NCI-H2227 (cell line): ENCODE data around the gene BBS1.
"Not testable (repeated sequence)": the region's sequence is repeated elsewhere in the genome, so short reads cannot be mapped to it uniquely, and the experiment has no call there.

ENCODE experiments used
- DNase-seq: peaks from one replicate; lab custom pipeline; 2025; ENCODE audit not compliant: unreplicated experiment; lab: John Stamatoyannopoulos, UW

Gene BBS1

GRCh38 chr11:66510271-66510989, at the start of gene BBS1:
Gene BBS1 (plus strand): TSS chr11:66510635. CDS start chr11:66510660, 25 bp downstream.
- peak; percentile 90 for DNase-seq

- no peak for DNase-seq
Observed at GRCh38 chr11:66462010-66462409, 48.4 kb upstream of the BBS1 start.

GRCh38 chr11:66462911-66463310, 47.5 kb upstream of the BBS1 start:
- DNase-seq: no peak

- DNase-seq: not testable (repeated sequence)
Observed at GRCh38 chr11:66464116-66464515, 46.3 kb upstream of the BBS1 start.

- no peak for DNase-seq
Observed at GRCh38 chr11:66464916-66465315, 45.5 kb upstream of the BBS1 start.

- no peak for DNase-seq
Observed at GRCh38 chr11:66465373-66466224, 44.8 kb upstream of the BBS1 start.

- DNase-seq: peak; percentile 96
Observed at GRCh38 chr11:66466225-66467033, 44.0 kb upstream of the BBS1 start, which contains the start of gene PELI3. Gene PELI3 (plus strand): TSS chr11:66466905. CDS start chr11:66468129, 1,224 bp downstream.

GRCh38 chr11:66467034-66467659, 43.3 kb upstream of the BBS1 start:
- DNase-seq: peak; percentile 77

GRCh38 chr11:66467756-66468155, 42.7 kb upstream of the BBS1 start:
- DNase-seq: peak; percentile 61

- DNase-seq: no peak
Observed at GRCh38 chr11:66468691-66469090, 41.7 kb upstream of the BBS1 start.

GRCh38 chr11:66469441-66469840, 41.0 kb upstream of the BBS1 start:
- no peak for DNase-seq

GRCh38 chr11:66470015-66470414, 40.4 kb upstream of the BBS1 start:
- DNase-seq: no peak

GRCh38 chr11:66471142-66471541, 39.3 kb upstream of the BBS1 start:
- DNase-seq: no peak

- DNase-seq: no peak
Observed at GRCh38 chr11:66472054-66472453, 38.4 kb upstream of the BBS1 start.

- DNase-seq: no peak
Observed at GRCh38 chr11:66473167-66473566, 37.3 kb upstream of the BBS1 start.

- DNase-seq: no peak
Observed at GRCh38 chr11:66473608-66474515, 36.6 kb upstream of the BBS1 start.

GRCh38 chr11:66475349-66476172, 34.9 kb upstream of the BBS1 start:
- no peak for DNase-seq

GRCh38 chr11:66476173-66476840, 34.1 kb upstream of the BBS1 start:
- DNase-seq: no peak
